K562 (cell line): ENCODE results near the gene ERP29. TPM values are rescaled to one million over a fixed set of nuclear protein-coding genes. Genes with fewer than 3 reads are reported as not detected.

Experiments
- EP400 ChIP-seq: fragments of 450-650 bp; IDR thresholded peaks from 2 replicates; pipeline ENCODE4 v1.6.1; 2017; ENCODE audit warnings: antibody characterized with exemption, mild to moderate bottlenecking, moderate library complexity
- ID3 ChIP-seq, 2 experiments: fragments of 250-450 bp in 1 of 2; fragments of 450-650 bp in 1 of 2; sonication (Bioruptor Pico) in 1 of 2; IDR thresholded peaks; 2 replicates each; pipeline versions ENCODE4 v1.6.1 to v1.8.0; 2016 to 2021; ENCODE audit warnings: mild to moderate bottlenecking in 2 of 2, moderate library complexity in 2 of 2, missing compliant biosample characterization in 1 of 2, missing genetic modification characterization in 1 of 2
- MTF1 ChIP-seq: fragments of 250-450 bp; sonication (Bioruptor Pico); IDR thresholded peaks from 2 replicates; pipeline ENCODE4 v1.9.0; 2021; ENCODE audit warnings: moderate library complexity, mild to moderate bottlenecking, inconsistent platforms, borderline replicate concordance
- MYNN ChIP-seq, 2 experiments: sonication (generic); formaldehyde crosslinking in 1 of 2; IDR thresholded peaks; 2 replicates each; pipeline versions ENCODE4 v1.5.0 to v1.6.1; 2016 to 2020; ENCODE audit warnings: antibody characterized with exemption in 1 of 2, missing genetic modification reagents in 1 of 2
- NCOA4 ChIP-seq: fragments of 450-650 bp; IDR thresholded peaks from 2 replicates; pipeline ENCODE4 v1.6.1; 2018; ENCODE audit warnings: mild to moderate bottlenecking; ENCODE audit not compliant: partially characterized antibody
- NKRF ChIP-seq: fragments of 450-650 bp; IDR thresholded peaks from 2 replicates; pipeline ENCODE4 v1.6.1; 2016; ENCODE audit warnings: borderline replicate concordance
- NR3C1 ChIP-seq: sonication (generic); formaldehyde crosslinking; IDR thresholded peaks from 2 replicates; pipeline ENCODE4 v1.8.1; 2022; ENCODE audit warnings: missing genetic modification reagents
- SIN3A ChIP-seq, 2 experiments: fragments of 150-350 bp in 1 of 2; IDR thresholded peaks; 2 replicates each; pipeline ENCODE4 v1.6.1; 2011 to 2016; ENCODE audit warnings: borderline replicate concordance in 2 of 2, low read depth in 2 of 2, low read length in 2 of 2, mild to moderate bottlenecking in 2 of 2, moderate library complexity in 2 of 2; ENCODE audit not compliant: control insufficient read depth in 1 of 2
- SIX5 ChIP-seq, 2 experiments: IDR thresholded peaks; 2 replicates each; pipeline ENCODE4 v1.6.1; 2011; ENCODE audit warnings: low read length in 2 of 2, borderline replicate concordance in 1 of 2, low read depth in 1 of 2, mild to moderate bottlenecking in 1 of 2, moderate library complexity in 1 of 2; ENCODE audit not compliant: insufficient read depth in 1 of 2
- SREBF2 ChIP-seq: sonication (generic); formaldehyde crosslinking; IDR thresholded peaks from 2 replicates; pipeline ENCODE4 v1.4.0; 2020; ENCODE audit warnings: mild to moderate bottlenecking, missing genetic modification reagents
- UBTF ChIP-seq, 2 experiments: IDR thresholded peaks; 2 replicates each; pipeline ENCODE4 v1.6.1; 2012; ENCODE audit warnings: improper control_type of control experiment in 2 of 2, low read depth in 2 of 2, low read length in 2 of 2, borderline replicate concordance in 1 of 2
- ZBTB17 ChIP-seq: fragments of 450-650 bp; formaldehyde crosslinking; IDR thresholded peaks from 2 replicates; pipeline ENCODE4 v1.4.0; 2020; ENCODE audit warnings: mild to moderate bottlenecking
- polyA plus RNA-seq, 8 experiments: library from polyadenylated mRNA; depleted of rRNA in 4 of 8; stranded (reverse) in 5 of 8; unstranded in 3 of 8; fragments of >200 nt; fragmentation: Nextera tagmentation in 2 of 8; fragmentation: Illumina TruSeq in 1 of 8; extraction: Ambion mirVana in 2 of 8; extraction: Trizol in 1 of 8; gene quantifications; 2 replicates each; pipeline versions ENCODE4 v1.2.1 to v1.2.3, GENCODE V29; 2011 to 2014; ENCODE audit warnings: inconsistent platforms in 1 of 8, missing spikeins in 1 of 8
- total RNA-seq, 7 experiments: library from RNA; depleted of rRNA in 6 of 7; stranded (reverse); fragments of >200 nt in 6 of 7; fragmentation: Illumina TruSeq in 2 of 7; extraction: Trizol in 2 of 7; gene quantifications; 2 replicates each; pipeline versions ENCODE4 v1.2.1 to v1.2.3, GENCODE V29; 2011 to 2021; ENCODE audit warnings: low replicate concordance in 1 of 7

Gene ERP29
- total and polyA plus RNA-seq, 9 of the 15 experiments (the other 6 are each of a cell fraction or from before 2014, with no cell fraction given) = 42.4 to 146 (median 111) TPM

- TF ChIP-seq UBTF (IDR thresholded peaks at IDR 0.05; ENCODE audit: borderline replicate concordance in 1 of 2, low read depth in 2 of 2, low read length in 2 of 2) (peak in 1 of 2 experiments; percentile 48; a peak in 3 of 4 replicates), MTF1 (no peak), NR3C1 (CRISPR knock-in tag) (no peak), NCOA4 (no peak), SREBF2 (CRISPR knock-in tag) (no peak; the same call in 1 of the 2 replicates), ID3 (CRISPR knock-in tag; IDR thresholded peaks at IDR 0.05) (no peak), ID3 (tag; IDR thresholded peaks at IDR 0.05) (peak; percentile 90), SIN3A (IDR thresholded peaks at IDR 0.05; ENCODE audit: borderline replicate concordance in 2 of 2, control insufficient read depth in 1 of 2, low read depth in 2 of 2, low read length in 2 of 2) (peak; percentile 71 to 92; a peak in 3 of 4 replicates), EP400 (peak; percentile 85), SIX5 (IDR thresholded peaks at IDR 0.05; ENCODE audit: borderline replicate concordance in 1 of 2, insufficient read depth in 1 of 2, low read depth in 1 of 2, low read length in 2 of 2) (no peak), ZBTB17 (CRISPR knock-in tag) (peak; percentile 51; the same call in 1 of the 2 replicates), NKRF (peak; percentile 92), MYNN (IDR thresholded peaks at IDR 0.05) (no peak), MYNN (CRISPR knock-in tag; IDR thresholded peaks at IDR 0.05) (no peak)
These were observed at the start of gene ERP29, which contains the start of gene TMEM116 (continued) for GRCh38 chr12:112012775-112013600.
